Trophoblast cell (in vitro differentiated cells and primary cell): ENCODE measurements around the gene FBXL19.

Experiments
- DNase-seq, 2 donors: peaks; one replicate each; pipeline ENCODE4 v3.0.0-alpha.2; 2016
- H2AFZ ChIP-seq: 2 replicates; pipeline ENCODE4 v1.6.1; 2013; ENCODE audit warnings: low read length, moderate library complexity, mild to moderate bottlenecking; ENCODE audit not compliant: insufficient read depth, poor library complexity
- H2AK5ac ChIP-seq: 2 replicates; pipeline ENCODE4 v1.6.1; 2013; ENCODE audit warnings: mild to moderate bottlenecking, low read length
- H2BK120ac ChIP-seq: 2 replicates; pipeline ENCODE4 v1.6.1; 2013; ENCODE audit warnings: low read length, mild to moderate bottlenecking, moderate library complexity; ENCODE audit not compliant: insufficient read depth, poor library complexity
- H2BK12ac ChIP-seq: 2 replicates; pipeline ENCODE4 v1.6.1; 2013; ENCODE audit warnings: mild to moderate bottlenecking, low read length, moderate library complexity
- H2BK5ac ChIP-seq: 2 replicates; pipeline ENCODE4 v1.6.1; 2013; ENCODE audit warnings: low read length, low read depth, moderate library complexity, mild to moderate bottlenecking; ENCODE audit not compliant: poor library complexity
- H3K14ac ChIP-seq: 2 replicates; pipeline ENCODE4 v1.6.1; 2013; ENCODE audit warnings: mild to moderate bottlenecking, low read length
- H3K18ac ChIP-seq: 2 replicates; pipeline ENCODE4 v1.6.1; 2013; ENCODE audit warnings: mild to moderate bottlenecking, low read length
- H3K23ac ChIP-seq: 2 replicates; pipeline ENCODE4 v1.6.1; 2013; ENCODE audit warnings: low read length
- H3K27ac ChIP-seq: 2 replicates; pipeline ENCODE4 v1.5.1; 2013; ENCODE audit warnings: low read depth, mild to moderate bottlenecking, inconsistent platforms, low read length, moderate library complexity
- H3K27me3 ChIP-seq: 2 replicates; pipeline ENCODE4 v1.6.1; 2013; ENCODE audit warnings: inconsistent platforms, mild to moderate bottlenecking, low read length, moderate library complexity; ENCODE audit not compliant: insufficient read depth
- H3K36me3 ChIP-seq, 2 experiments: 1 replicate in 1 of 2; 2 replicates in 1 of 2; pipeline ENCODE4 v1.6.1; 2013; ENCODE audit warnings: low read length in 2 of 2, mild to moderate bottlenecking in 2 of 2, moderate library complexity in 1 of 2; ENCODE audit not compliant: insufficient read depth in 2 of 2, control insufficient read depth in 1 of 2
- H3K4ac ChIP-seq: 2 replicates; pipeline ENCODE4 v1.6.1; 2013; ENCODE audit warnings: low read depth, mild to moderate bottlenecking, low read length, moderate library complexity
- H3K4me1 ChIP-seq, 2 experiments: 1 replicate in 1 of 2; 2 replicates in 1 of 2; pipeline ENCODE4 v1.6.1; 2013; ENCODE audit warnings: low read length in 2 of 2, mild to moderate bottlenecking in 2 of 2, moderate library complexity in 1 of 2; ENCODE audit not compliant: insufficient read depth in 2 of 2, control insufficient read depth in 1 of 2
- H3K4me2 ChIP-seq: 2 replicates; pipeline ENCODE4 v1.6.1; 2013; ENCODE audit warnings: inconsistent platforms, mild to moderate bottlenecking, low read length, moderate library complexity
- H3K4me3 ChIP-seq: 2 replicates; pipeline ENCODE4 v1.5.1; 2013; ENCODE audit warnings: mild to moderate bottlenecking, low read depth, low read length, inconsistent platforms
- H3K79me1 ChIP-seq: one replicate; pipeline ENCODE4 v1.6.1; 2013; ENCODE audit warnings: low read length
- H3K79me2 ChIP-seq: 2 replicates; pipeline ENCODE4 v1.6.1; 2013; ENCODE audit warnings: low read length, mild to moderate bottlenecking; ENCODE audit not compliant: control insufficient read depth, insufficient read depth, poor library complexity
- H3K9ac ChIP-seq: 2 replicates; pipeline ENCODE4 v1.6.1; 2013; ENCODE audit warnings: mild to moderate bottlenecking, low read length
- H3K9me3 ChIP-seq: 2 replicates; pipeline ENCODE4 v1.6.1; 2013; ENCODE audit warnings: low read depth, mild to moderate bottlenecking, control low read depth, inconsistent platforms, low read length; ENCODE audit not compliant: insufficient read depth
- H4K12ac ChIP-seq: 2 replicates; pipeline ENCODE4 v1.6.1; 2013; ENCODE audit warnings: low read depth, mild to moderate bottlenecking, low read length, moderate library complexity
- H4K8ac ChIP-seq: 2 replicates; pipeline ENCODE4 v1.6.1; 2013; ENCODE audit warnings: low read depth, mild to moderate bottlenecking, low read length, moderate library complexity
- H4K91ac ChIP-seq: one replicate; pipeline ENCODE4 v1.6.1; 2013; ENCODE audit warnings: low read depth, mild to moderate bottlenecking, low read length, moderate library complexity
- WGBS: extraction: QIAGEN DNeasy Blood & Tissue Kit; methylation state at CpG from one replicate; pipeline ENCODE4 v1.1.7; 2013; ENCODE audit warnings: missing lambda C conversion rate; ENCODE audit not compliant: insufficient read length, insufficient coverage; ENCODE audit errors: extremely low coverage; 5-methylcytosine and 5-hydroxymethylcytosine counted together

Gene FBXL19

GRCh38 chr16:30964574-30965226 is 41.3 kb downstream of the FBXL19 start:
- Histone ChIP-seq H3K18ac (no peak overlapping the region), H2AFZ (no peak overlapping the region), H2BK12ac (no peak overlapping the region), H3K4me2 (no peak overlapping the region), H3K79me2 (no peaks in the 10 kb centered on the region), H2BK5ac (no peak overlapping the region), H4K91ac (no peak overlapping the region), H4K8ac (no peak overlapping the region), H2AK5ac (no peak overlapping the region), H3K79me1 (no peaks in the 10 kb centered on the region), H3K36me3 (peaks cover 76 to 82% of the 10 kb centered on the region in 2 experiments), H3K23ac (no peak overlapping the region), H3K4me1 (no peaks in the 10 kb centered on the region), H3K4ac (no peak overlapping the region), H2BK120ac (no peak overlapping the region), H4K12ac (no peak overlapping the region), H3K9ac (no peak overlapping the region), H3K14ac (no peak overlapping the region), H3K27ac (no peak overlapping the region), H3K27me3 (no peaks in the 10 kb centered on the region), H3K9me3 (no peaks in the 10 kb centered on the region), H3K4me3 (no peak overlapping the region)
- WGBS, result no CpG with 5 or more reads among the region's 33 CpGs
- no peak for DNase-seq

GRCh38 chr16:30965436-30965835 is 42.1 kb downstream of the FBXL19 start:
- H3K4me2 ChIP-seq, result no peak overlapping the region
- H2BK12ac ChIP-seq, result no peak overlapping the region
- no peak for DNase-seq
- H3K4me1 ChIP-seq, result no peaks in the 10 kb centered on the region
- no peak overlapping the region for H3K4me3 ChIP-seq
- H2BK5ac ChIP-seq, result no peak overlapping the region
- no peak overlapping the region for H2AFZ ChIP-seq
- no peak overlapping the region for H4K8ac ChIP-seq
- H3K23ac ChIP-seq, result no peak overlapping the region
- H3K9me3 ChIP-seq, result no peaks in the 10 kb centered on the region
- WGBS, result no CpG with 5 or more reads among the region's 15 CpGs
- H3K79me1 ChIP-seq, result no peaks in the 10 kb centered on the region
- no peak overlapping the region for H3K18ac ChIP-seq
- H3K14ac ChIP-seq, result no peak overlapping the region
- H4K91ac ChIP-seq, result no peak overlapping the region
- H2BK120ac ChIP-seq, result no peak overlapping the region
- H3K27me3 ChIP-seq, result no peaks in the 10 kb centered on the region
- H3K79me2 ChIP-seq, result no peaks in the 10 kb centered on the region
- no peak overlapping the region for H3K4ac ChIP-seq
- peaks cover 76 to 79% of the 10 kb centered on the region in 2 experiments for H3K36me3 ChIP-seq
- H3K9ac ChIP-seq, result no peak overlapping the region
- H2AK5ac ChIP-seq, result no peak overlapping the region
- H3K27ac ChIP-seq, result no peak overlapping the region
- no peak overlapping the region for H4K12ac ChIP-seq

- Histone ChIP-seq H2AFZ (no peak overlapping the region), H2BK12ac (no peak overlapping the region), H3K27me3 (no peaks in the 10 kb centered on the region), H3K4me3 (peak overlapping the region; percentile 8), H3K14ac (no peak overlapping the region), H3K4ac (no peak overlapping the region), H3K79me2 (no peaks in the 10 kb centered on the region), H3K18ac (no peak overlapping the region), H4K12ac (no peak overlapping the region), H3K9me3 (no peaks in the 10 kb centered on the region), H2AK5ac (no peak overlapping the region), H3K79me1 (no peaks in the 10 kb centered on the region), H3K36me3 (peaks cover 79 to 80% of the 10 kb centered on the region in 2 experiments), H4K8ac (no peak overlapping the region), H2BK5ac (no peak overlapping the region), H3K9ac (peak overlapping the region; percentile 55), H3K27ac (no peak overlapping the region), H3K4me1 (no peaks in the 10 kb centered on the region), H3K23ac (no peak overlapping the region), H2BK120ac (no peak overlapping the region), H4K91ac (no peak overlapping the region), H3K4me2 (no peak overlapping the region)
- no peak for DNase-seq
- WGBS, result no CpG with 5 or more reads among the region's 19 CpGs
Observed at GRCh38 chr16:30966033-30966619, 42.8 kb downstream of the FBXL19 start.

- no peaks in the 10 kb centered on the region for H3K79me1 ChIP-seq
- no peak overlapping the region for H3K27ac ChIP-seq
- H4K12ac ChIP-seq, result no peak overlapping the region
- no peaks in the 10 kb centered on the region for H3K4me1 ChIP-seq
- no peak overlapping the region for H3K23ac ChIP-seq
- no peak overlapping the region for H2BK120ac ChIP-seq
- H3K36me3 ChIP-seq, result peaks cover 76 to 83% of the 10 kb centered on the region in 2 experiments
- H3K4me2 ChIP-seq, result no peak overlapping the region
- no peaks in the 10 kb centered on the region for H3K79me2 ChIP-seq
- no peak overlapping the region for H3K9ac ChIP-seq
- no peak overlapping the region for H2AK5ac ChIP-seq
- H2BK5ac ChIP-seq, result no peak overlapping the region
- H2AFZ ChIP-seq, result no peak overlapping the region
- no peak overlapping the region for H4K8ac ChIP-seq
- no peak overlapping the region for H4K91ac ChIP-seq
- H3K4ac ChIP-seq, result no peak overlapping the region
- no CpG with 5 or more reads among the region's 4 CpGs for WGBS
- no peak for DNase-seq
- no peak overlapping the region for H3K14ac ChIP-seq
- H3K9me3 ChIP-seq, result no peaks in the 10 kb centered on the region
- H3K18ac ChIP-seq, result no peak overlapping the region
- H3K27me3 ChIP-seq, result no peaks in the 10 kb centered on the region
- no peak overlapping the region for H3K4me3 ChIP-seq
- H2BK12ac ChIP-seq, result no peak overlapping the region
Observed at GRCh38 chr16:30967795-30968194, 44.4 kb downstream of the FBXL19 start.
